ENCODE data around the gene XCL2. TPM values are rescaled to one million over a fixed set of nuclear protein-coding genes. Genes with fewer than 3 reads are reported as not detected.

Gene XCL2
- total RNA-seq, 1 experiment from 2014 or later, result not detected

- H3K27ac ChIP-seq (ENCODE audit: low read depth, low read length, poor library complexity, severe bottlenecking), result no peak overlapping the region
- CTCF ChIA-PET, result no interaction called here
- DNase-seq (ENCODE audit: low spot score), result no peak
- H3K9me3 ChIP-seq (ENCODE audit: low read depth, low read length, poor library complexity, severe bottlenecking), result peaks cover 7% of the 10 kb centered on the region
- no peak overlapping the region for H3K4me3 ChIP-seq (ENCODE audit: low read depth, low read length, poor library complexity, severe bottlenecking)
- BruUV-seq (replicated peaks), result no TSS peak
- POLR2A ChIA-PET (ENCODE audit: low non-redundant PET), result no interaction called here
- no peak for TF ChIP-seq EZH2 (IDR thresholded peaks at IDR 0.05; ENCODE audit: borderline replicate concordance, low read depth, low read length, poor library complexity, severe bottlenecking)
- no peak for TF ChIP-seq CTCF (conservative IDR thresholded peaks at IDR 0.05; ENCODE audit: low read depth, low read length)
- intact Hi-C loops (cut with micrococcal nuclease; ENCODE audit: unreplicated experiment), result no loop called here
- H3K36me3 ChIP-seq (ENCODE audit: insufficient read depth, low read length, poor library complexity, severe bottlenecking), result no peaks in the 10 kb centered on the region
- no peaks in the 10 kb centered on the region for H3K27me3 ChIP-seq (replicated peaks; ENCODE audit: insufficient read depth, low read depth, low read length, poor library complexity)
- no peaks in the 10 kb centered on the region for H3K4me1 ChIP-seq (ENCODE audit: insufficient read depth, low read length, poor library complexity, severe bottlenecking)
These were observed 22.3 kb downstream of the XCL2 start for GRCh38 chr1:168521401-168522000.

- H3K4me3 ChIP-seq (ENCODE audit: low read depth, low read length, poor library complexity, severe bottlenecking), result no peak overlapping the region
- H3K9me3 ChIP-seq (ENCODE audit: low read depth, low read length, poor library complexity, severe bottlenecking), result peaks cover 7% of the 10 kb centered on the region
- no peaks in the 10 kb centered on the region for H3K27me3 ChIP-seq (replicated peaks; ENCODE audit: insufficient read depth, low read depth, low read length, poor library complexity)
- no peak for TF ChIP-seq EZH2 (IDR thresholded peaks at IDR 0.05; ENCODE audit: borderline replicate concordance, low read depth, low read length, poor library complexity, severe bottlenecking)
- TF ChIP-seq CTCF (conservative IDR thresholded peaks at IDR 0.05; ENCODE audit: low read depth, low read length), result no peak
- ChIA-PET CTCF (no interaction called here), POLR2A (ENCODE audit: low non-redundant PET) (no interaction called here)
- no peak overlapping the region for H3K27ac ChIP-seq (ENCODE audit: low read depth, low read length, poor library complexity, severe bottlenecking)
- H3K4me1 ChIP-seq (ENCODE audit: insufficient read depth, low read length, poor library complexity, severe bottlenecking), result no peaks in the 10 kb centered on the region
- BruUV-seq (replicated peaks), result no TSS peak
- H3K36me3 ChIP-seq (ENCODE audit: insufficient read depth, low read length, poor library complexity, severe bottlenecking), result no peaks in the 10 kb centered on the region
- intact Hi-C loops (cut with micrococcal nuclease; ENCODE audit: unreplicated experiment), result no loop called here
- DNase-seq (ENCODE audit: low spot score), result no peak
These were observed 23.0 kb downstream of the XCL2 start for GRCh38 chr1:168520832-168521231.

- POLR2A ChIA-PET (ENCODE audit: low non-redundant PET), result no interaction called here
- Histone ChIP-seq H3K4me3 (ENCODE audit: low read depth, low read length, poor library complexity, severe bottlenecking) (no peak overlapping the region), H3K36me3 (ENCODE audit: insufficient read depth, low read length, poor library complexity, severe bottlenecking) (no peaks in the 10 kb centered on the region), H3K27ac (ENCODE audit: low read depth, low read length, poor library complexity, severe bottlenecking) (no peak overlapping the region), H3K4me1 (ENCODE audit: insufficient read depth, low read length, poor library complexity, severe bottlenecking) (no peaks in the 10 kb centered on the region), H3K27me3 (replicated peaks; ENCODE audit: insufficient read depth, low read depth, low read length, poor library complexity) (no peaks in the 10 kb centered on the region), H3K9me3 (ENCODE audit: low read depth, low read length, poor library complexity, severe bottlenecking) (peaks cover 7% of the 10 kb centered on the region)
- no TSS peak for BruUV-seq (replicated peaks)
- DNase-seq (ENCODE audit: low spot score), result no peak
- TF ChIP-seq EZH2 (IDR thresholded peaks at IDR 0.05; ENCODE audit: borderline replicate concordance, low read depth, low read length, poor library complexity, severe bottlenecking), result no peak
- TF ChIP-seq CTCF (conservative IDR thresholded peaks at IDR 0.05; ENCODE audit: low read depth, low read length), result no peak
- intact Hi-C loops (cut with micrococcal nuclease; ENCODE audit: unreplicated experiment), result no loop called here
- CTCF ChIA-PET, result no interaction called here
These were observed 23.6 kb downstream of the XCL2 start for GRCh38 chr1:168520052-168520751.

Measured in A673 (cell line).